ENCODE results near the gene SND1. TPM values are rescaled to one million over a fixed set of nuclear protein-coding genes. Genes with fewer than 3 reads are reported as not detected.

The SND1 gene
- total and polyA plus RNA-seq, 10 of the 15 experiments (the other 5 are each of a cell fraction or from before 2014, with no cell fraction given) = 52.4 to 270 (median 146) TPM

DNA sequence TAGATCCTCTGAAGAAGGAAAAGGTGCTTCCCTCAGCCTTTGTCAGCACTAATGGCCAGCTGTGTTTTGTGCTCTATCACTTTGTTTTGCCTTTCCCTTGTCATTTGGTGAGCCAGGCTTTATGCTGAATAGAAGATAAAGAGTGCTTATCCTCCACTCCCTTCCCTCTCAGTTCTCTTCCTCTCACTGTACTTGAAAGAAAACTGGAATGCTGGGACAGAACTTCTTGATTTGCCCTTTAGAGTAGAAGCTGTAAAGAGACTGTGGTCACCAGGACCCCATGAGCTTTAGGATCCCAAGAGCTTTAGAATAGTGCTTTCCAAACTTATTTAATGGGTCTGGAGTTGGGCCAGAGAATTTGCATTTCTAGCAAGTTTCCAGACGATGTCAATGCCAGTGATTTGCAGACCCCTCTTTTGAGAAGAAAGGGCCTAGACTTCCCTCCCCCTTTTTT, 297.8 kb downstream of the SND1 start (continued):
- no peak for TF ChIP-seq LARP7 (IDR thresholded peaks at IDR 0.05)
- TF ChIP-seq FOXM1 (IDR thresholded peaks at IDR 0.05; ENCODE audit: low read depth, low read length) = no peak
- no peak for TF ChIP-seq POU2F2 (IDR thresholded peaks at IDR 0.05; ENCODE audit: borderline replicate concordance, low read depth, low read length)
- TF ChIP-seq, protein P1, sequence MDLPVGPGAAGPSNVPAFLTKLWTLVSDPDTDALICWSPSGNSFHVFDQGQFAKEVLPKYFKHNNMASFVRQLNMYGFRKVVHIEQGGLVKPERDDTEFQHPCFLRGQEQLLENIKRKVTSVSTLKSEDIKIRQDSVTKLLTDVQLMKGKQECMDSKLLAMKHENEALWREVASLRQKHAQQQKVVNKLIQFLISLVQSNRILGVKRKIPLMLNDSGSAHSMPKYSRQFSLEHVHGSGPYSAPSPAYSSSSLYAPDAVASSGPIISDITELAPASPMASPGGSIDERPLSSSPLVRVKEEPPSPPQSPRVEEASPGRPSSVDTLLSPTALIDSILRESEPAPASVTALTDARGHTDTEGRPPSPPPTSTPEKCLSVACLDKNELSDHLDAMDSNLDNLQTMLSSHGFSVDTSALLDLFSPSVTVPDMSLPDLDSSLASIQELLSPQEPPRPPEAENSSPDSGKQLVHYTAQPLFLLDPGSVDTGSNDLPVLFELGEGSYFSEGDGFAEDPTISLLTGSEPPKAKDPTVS (IDR thresholded peaks at IDR 0.05; ENCODE audit: low read depth, low read length) = no peak
- no peak for TF ChIP-seq BRCA1 (IDR thresholded peaks at IDR 0.05; ENCODE audit: low read depth, low read length)

DNA sequence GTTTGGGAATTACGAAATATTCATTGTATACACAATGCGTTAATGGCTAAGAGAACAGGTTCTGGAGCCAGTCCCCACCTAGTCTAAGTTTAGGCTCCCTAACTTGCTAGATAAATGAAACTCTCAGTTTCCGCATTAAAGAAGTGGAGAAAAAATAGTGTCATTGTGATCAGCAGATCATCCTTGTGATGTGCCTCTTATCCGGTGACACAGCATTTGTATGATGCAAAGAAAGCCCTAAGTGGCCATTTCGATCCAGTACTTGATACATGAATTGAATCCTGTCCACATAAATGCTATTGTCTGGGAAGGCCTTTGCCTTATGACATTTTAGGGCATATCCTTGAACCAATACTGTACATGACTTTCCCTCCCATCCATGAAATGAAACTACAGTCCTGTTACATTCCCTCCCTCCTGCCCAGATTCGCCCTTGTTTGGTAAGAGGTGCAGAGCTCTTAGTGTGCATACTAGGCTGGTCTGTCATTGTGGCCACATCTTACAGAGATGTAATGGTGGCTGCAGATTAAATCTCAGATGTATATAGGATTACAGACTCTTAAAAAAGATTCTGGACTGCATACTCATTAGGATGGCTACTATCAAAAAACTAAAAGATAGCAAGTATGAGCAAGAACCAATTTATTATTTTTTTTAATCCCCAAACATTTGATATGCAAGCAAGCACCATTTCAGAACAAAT, 298.4 kb downstream of the SND1 start:
- H3K36me3 ChIP-seq (ENCODE audit: control insufficient read depth in 2 of 2, insufficient read depth in 2 of 2, low read length in 1 of 2) = peaks cover 6 to 20% of the 10 kb centered on the region in 2 experiments; a peak in 3 of 4 replicates
- DNase-seq (ENCODE audit: low read depth, low spot score) (no peak), FAIRE-seq (no peak), ATAC-seq (no peak)
- in situ Hi-C loops (cut with MboI) (no loop called here), intact Hi-C loops (cut with micrococcal nuclease; ENCODE audit: unreplicated experiment) (no loop called here)
- no peak overlapping the region for H3K4me3 ChIP-seq
- ChIA-PET SMC1A (ENCODE audit: uncharacterized antibody, unreplicated experiment) (interaction anchor here (3.6 kb wide), 1 partner anchor 10 kb away, joined by 14 read pairs; no protein-coding TSS in a partner anchor), POLR2A (no interaction called here), CTCF (no interaction called here), RAD21 (ENCODE audit: unreplicated experiment) (no interaction called here)
- TF ChIP-seq SIN3A (IDR thresholded peaks at IDR 0.05; ENCODE audit: low read depth, low read length) = no peak
- no peak overlapping the region for H3K4me2 ChIP-seq (ENCODE audit: control insufficient read depth, insufficient read depth)
- no peak overlapping the region for H3K27ac ChIP-seq (ENCODE audit: control insufficient read depth, insufficient read depth)
- H3K79me2 ChIP-seq (ENCODE audit: control insufficient read depth, insufficient read depth, low read length) = no peaks in the 10 kb centered on the region; the same call in none of the 2 replicates
- no peaks in the 10 kb centered on the region for H4K20me1 ChIP-seq (ENCODE audit: control insufficient read depth, insufficient read depth)
- no peak overlapping the region for H2AFZ ChIP-seq (ENCODE audit: control insufficient read depth, low read depth, low read length)
- no peaks in the 10 kb centered on the region for H3K27me3 ChIP-seq (replicated peaks in 1 of 2; ENCODE audit: control insufficient read depth in 2 of 2, insufficient read depth in 2 of 2, low read length in 1 of 2)
- no TSS peak for BruUV-seq (replicated peaks)
- WGBS (ENCODE audit: insufficient coverage, insufficient replicate concordance, low lambda C conversion rate, missing lambda C conversion rate) = 96% methylated on average over 6 of the region's 6 CpGs
- no peaks in the 10 kb centered on the region for H3K4me1 ChIP-seq (ENCODE audit: control insufficient read depth, insufficient read depth, low read length)
- no peak overlapping the region for H3K9ac ChIP-seq (ENCODE audit: control insufficient read depth, insufficient read depth, low read length)
- no peaks in the 10 kb centered on the region for H3K9me3 ChIP-seq (replicated peaks; ENCODE audit: control insufficient read depth, insufficient read depth, low read length)

Data from GM12878 (cell line).